Cardiac muscle cell (in vitro differentiated cells and primary cell): ENCODE measurements around the gene ZNF155. TPM values are rescaled to one million over a fixed set of nuclear protein-coding genes. Genes with fewer than 3 reads are reported as not detected.

ENCODE experiments used
- DNase-seq, 2 donors: peaks; one replicate each; pipeline versions ENCODE4 v3.0.0 to v3.0.0-alpha.2; 2010 to 2017; ENCODE audit warnings: low read depth in 1 of 2, low spot score in 1 of 2
- H3K27ac ChIP-seq: fragments of 200-600 bp; sonication (generic); 2 replicates; pipeline ENCODE4 v1.5.1; 2016
- H3K27me3 ChIP-seq: fragments of 200-600 bp; sonication (generic); 2 replicates; pipeline ENCODE4 v1.6.0; 2016; ENCODE audit warnings: control low read depth
- H3K36me3 ChIP-seq: fragments of 200-600 bp; sonication (generic); 2 replicates; pipeline ENCODE4 v1.5.1; 2016; ENCODE audit warnings: control low read depth
- H3K4me1 ChIP-seq: fragments of 200-600 bp; sonication (generic); 2 replicates; pipeline ENCODE4 v1.8.1; 2017; ENCODE audit warnings: low read depth, mild to moderate bottlenecking, mixed run types
- H3K4me3 ChIP-seq: fragments of 200-600 bp; sonication (generic); 2 replicates; pipeline ENCODE4 v1.5.1; 2016; ENCODE audit warnings: mild to moderate bottlenecking
- H3K9me3 ChIP-seq: fragments of 200-600 bp; sonication (generic); 2 replicates; pipeline ENCODE4 v1.5.1; 2017; ENCODE audit warnings: low read depth, mild to moderate bottlenecking, control low read depth
- polyA plus RNA-seq: library from polyadenylated mRNA; unstranded; fragments of >200 nt; fragmentation: Nextera tagmentation; extraction: Ambion mirVana; gene quantifications from 2 replicates; pipeline ENCODE4 v1.2.1, GENCODE V29; 2016
- total RNA-seq: library from RNA; depleted of rRNA; stranded (reverse); fragments of >200 nt; gene quantifications from 2 replicates; pipeline ENCODE4 v1.2.3, GENCODE V29; 2016
- TF ChIP-seq, protein P1 (sequence below): IDR thresholded peaks from 2 replicates; pipeline ENCODE4 v1.5.1; 2012; ENCODE audit warnings: low read depth, mild to moderate bottlenecking, low read length

Gene ZNF155
- total and polyA plus RNA-seq, 2 experiments from 2014 or later = 9.0 to 13.9 TPM

DNA sequence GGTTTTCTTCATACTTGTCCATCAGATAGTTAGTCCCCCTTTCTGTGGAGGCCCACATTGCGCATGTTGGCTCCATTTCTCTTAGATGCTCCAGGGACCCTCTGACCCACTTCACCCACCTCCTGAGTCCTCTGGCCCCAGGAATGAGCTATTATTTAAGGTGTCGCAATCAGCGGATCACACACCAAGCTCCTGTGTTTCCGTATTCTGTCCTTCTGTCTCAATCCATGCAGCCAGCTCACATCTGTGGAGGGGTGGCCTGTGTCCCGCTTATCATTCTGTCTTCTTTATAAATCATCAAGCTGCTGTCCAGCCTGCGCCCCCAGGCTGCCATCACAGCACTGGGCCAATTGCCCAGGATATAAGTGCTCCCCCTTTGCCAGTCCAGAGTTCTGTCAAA lies 23.5 kb downstream of the ZNF155 start:
- Histone ChIP-seq H3K27ac (no peak overlapping the region), H3K27me3 (no peaks in the 10 kb centered on the region), H3K4me1 (peaks cover 7% of the 10 kb centered on the region), H3K36me3 (peaks cover 35% of the 10 kb centered on the region), H3K9me3 (no peaks in the 10 kb centered on the region), H3K4me3 (no peak overlapping the region)
- TF ChIP-seq, protein P1, sequence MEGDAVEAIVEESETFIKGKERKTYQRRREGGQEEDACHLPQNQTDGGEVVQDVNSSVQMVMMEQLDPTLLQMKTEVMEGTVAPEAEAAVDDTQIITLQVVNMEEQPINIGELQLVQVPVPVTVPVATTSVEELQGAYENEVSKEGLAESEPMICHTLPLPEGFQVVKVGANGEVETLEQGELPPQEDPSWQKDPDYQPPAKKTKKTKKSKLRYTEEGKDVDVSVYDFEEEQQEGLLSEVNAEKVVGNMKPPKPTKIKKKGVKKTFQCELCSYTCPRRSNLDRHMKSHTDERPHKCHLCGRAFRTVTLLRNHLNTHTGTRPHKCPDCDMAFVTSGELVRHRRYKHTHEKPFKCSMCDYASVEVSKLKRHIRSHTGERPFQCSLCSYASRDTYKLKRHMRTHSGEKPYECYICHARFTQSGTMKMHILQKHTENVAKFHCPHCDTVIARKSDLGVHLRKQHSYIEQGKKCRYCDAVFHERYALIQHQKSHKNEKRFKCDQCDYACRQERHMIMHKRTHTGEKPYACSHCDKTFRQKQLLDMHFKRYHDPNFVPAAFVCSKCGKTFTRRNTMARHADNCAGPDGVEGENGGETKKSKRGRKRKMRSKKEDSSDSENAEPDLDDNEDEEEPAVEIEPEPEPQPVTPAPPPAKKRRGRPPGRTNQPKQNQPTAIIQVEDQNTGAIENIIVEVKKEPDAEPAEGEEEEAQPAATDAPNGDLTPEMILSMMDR = no peak
- no peak for DNase-seq

DNA sequence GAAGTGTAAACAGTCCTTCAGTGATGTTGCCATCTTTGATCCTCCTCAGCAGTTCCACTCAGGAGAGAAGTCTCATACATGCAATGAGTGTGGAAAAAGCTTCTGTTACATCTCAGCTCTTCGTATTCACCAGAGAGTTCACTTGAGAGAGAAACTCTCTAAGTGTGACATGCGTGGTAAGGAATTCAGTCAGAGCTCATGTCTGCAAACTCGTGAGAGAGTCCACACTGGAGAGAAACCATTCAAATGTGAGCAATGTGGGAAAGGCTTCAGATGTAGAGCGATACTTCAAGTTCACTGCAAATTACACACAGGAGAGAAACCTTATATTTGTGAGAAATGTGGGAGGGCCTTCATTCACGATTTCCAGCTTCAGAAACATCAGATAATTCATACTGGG lies 26.5 kb downstream of the ZNF155 start:
- Histone ChIP-seq H3K27ac (no peak overlapping the region), H3K4me3 (no peak overlapping the region), H3K27me3 (no peaks in the 10 kb centered on the region), H3K4me1 (no peaks in the 10 kb centered on the region), H3K9me3 (no peaks in the 10 kb centered on the region), H3K36me3 (peaks cover 35% of the 10 kb centered on the region)
- DNase-seq = no peak
- TF ChIP-seq, protein P1 = no peak

DNA sequence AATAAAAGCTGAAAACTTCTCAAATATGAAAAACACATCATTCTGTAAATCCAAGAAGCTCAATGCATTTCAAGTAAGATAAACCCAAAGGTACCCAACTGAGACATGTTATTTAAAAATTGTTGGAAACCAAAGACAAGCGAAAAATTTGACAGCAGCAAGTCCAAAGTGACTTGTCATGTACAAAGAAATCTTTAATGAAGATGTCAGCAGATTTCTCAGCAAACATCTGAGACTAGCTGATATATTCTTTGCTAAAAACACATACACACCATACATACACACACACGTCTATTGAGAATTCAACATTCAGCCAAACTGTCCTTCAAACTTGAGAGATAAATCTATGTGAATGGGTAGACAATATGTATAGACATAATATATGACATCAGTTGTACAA lies 35.5 kb downstream of the ZNF155 start:
- no peak overlapping the region for H3K27ac ChIP-seq
- no peak overlapping the region for H3K4me3 ChIP-seq
- H3K4me1 ChIP-seq = no peaks in the 10 kb centered on the region
- H3K9me3 ChIP-seq = no peaks in the 10 kb centered on the region
- no peak for DNase-seq
- TF ChIP-seq, protein P1 = no peak
- no peaks in the 10 kb centered on the region for H3K27me3 ChIP-seq
- H3K36me3 ChIP-seq = no peaks in the 10 kb centered on the region

DNA sequence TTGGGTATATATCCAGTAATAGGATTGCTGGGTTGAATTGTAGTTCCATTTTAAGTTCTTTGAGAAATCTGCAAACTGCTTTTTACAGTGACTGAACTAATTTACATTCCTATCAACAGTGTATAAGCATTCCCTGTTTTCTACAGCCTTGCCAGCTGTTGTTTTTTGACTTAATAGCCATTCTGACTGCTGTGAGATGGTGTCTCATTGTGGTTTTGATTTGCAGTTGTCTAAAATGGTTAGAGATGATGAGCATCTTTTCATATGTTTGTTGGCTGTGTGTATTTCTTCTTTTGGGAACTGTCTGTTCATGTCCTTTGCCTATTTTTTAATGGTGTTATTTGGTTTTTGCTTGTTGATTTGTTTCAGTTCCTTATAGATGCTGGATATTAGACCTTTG lies 37.2 kb downstream of the ZNF155 start:
- Histone ChIP-seq H3K9me3 (no peaks in the 10 kb centered on the region), H3K27me3 (no peaks in the 10 kb centered on the region), H3K4me1 (peaks cover 2% of the 10 kb centered on the region), H3K36me3 (no peaks in the 10 kb centered on the region), H3K4me3 (no peak overlapping the region), H3K27ac (no peak overlapping the region)
- DNase-seq = no peak
- TF ChIP-seq, protein P1 = no peak

DNA sequence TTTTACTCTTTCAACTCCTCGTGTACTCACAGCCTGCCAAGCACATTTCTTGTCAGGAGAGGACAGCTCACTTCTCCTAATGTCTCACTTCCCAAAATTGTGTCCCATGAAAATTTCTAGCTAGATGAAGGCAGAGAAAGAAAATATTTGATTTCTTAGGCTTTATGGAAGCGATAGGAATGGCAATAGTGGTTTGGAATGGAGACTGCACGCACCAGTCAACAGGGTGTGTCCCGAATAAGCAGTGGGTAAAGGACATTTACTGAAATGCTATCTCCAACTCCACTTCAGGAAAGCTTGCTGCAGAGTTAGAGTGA lies 40.9 kb downstream of the ZNF155 start:
- no peaks in the 10 kb centered on the region for H3K27me3 ChIP-seq
- H3K4me3 ChIP-seq = peak overlapping the region; percentile 71
- no peak for DNase-seq
- peaks cover 25% of the 10 kb centered on the region for H3K36me3 ChIP-seq
- H3K27ac ChIP-seq = peak overlapping the region; percentile 86
- TF ChIP-seq, protein P1 = no peak
- H3K9me3 ChIP-seq = no peaks in the 10 kb centered on the region
- peaks cover 3% of the 10 kb centered on the region for H3K4me1 ChIP-seq
